HG03097 (cell line): ENCODE results near the gene C6orf89.
"Not testable (repeated sequence)": the region's sequence is repeated elsewhere in the genome, so short reads cannot be mapped to it uniquely, and the experiment has no call there.

Experiments
- ATAC-seq: cut with Tn5 transposase; IDR thresholded peaks from one replicate; pipeline ENCODE4 v1.9.1; 2021; ENCODE audit not compliant: unreplicated experiment, low FRiP score

The C6orf89 gene

DNA sequence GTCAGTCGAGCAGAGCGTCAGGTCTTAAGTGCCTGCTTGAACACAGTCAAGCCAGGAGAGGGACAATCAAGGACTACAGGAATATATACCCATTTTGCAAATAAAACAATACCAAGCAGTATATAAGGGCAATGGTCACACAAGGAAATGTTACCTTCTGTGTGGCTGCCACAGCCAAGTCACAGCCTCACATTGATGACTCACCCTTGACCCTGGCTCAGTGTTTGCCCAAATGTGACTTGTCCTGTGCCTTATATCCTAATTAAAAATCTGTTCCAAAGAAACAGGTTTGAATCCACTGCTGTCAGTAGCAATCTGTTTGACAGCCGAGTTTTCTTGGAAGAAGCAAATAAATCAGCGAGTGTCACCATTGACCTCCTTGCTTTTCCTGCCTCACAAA lies 34.3 kb downstream of the C6orf89 start:
- no peak for ATAC-seq

DNA sequence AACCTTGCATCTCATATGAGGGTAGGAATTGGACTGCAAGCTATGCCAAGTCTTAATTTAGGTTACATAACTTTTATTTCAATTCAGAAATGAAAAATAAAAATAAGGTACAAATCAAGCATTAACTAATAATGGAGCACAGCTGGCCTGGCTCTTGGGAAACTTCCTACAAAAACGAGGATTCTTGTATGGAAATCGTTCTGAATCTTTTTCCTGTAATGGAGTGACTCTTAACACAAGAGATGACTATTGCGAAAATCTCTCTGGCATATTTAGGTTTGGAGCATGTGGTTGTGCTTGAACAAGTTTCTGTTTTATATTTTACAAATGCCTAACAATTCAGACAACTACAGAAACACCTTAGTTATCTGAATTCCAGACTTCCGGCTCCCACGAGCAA lies 34.8 kb downstream of the C6orf89 start:
- ATAC-seq, result no peak

DNA sequence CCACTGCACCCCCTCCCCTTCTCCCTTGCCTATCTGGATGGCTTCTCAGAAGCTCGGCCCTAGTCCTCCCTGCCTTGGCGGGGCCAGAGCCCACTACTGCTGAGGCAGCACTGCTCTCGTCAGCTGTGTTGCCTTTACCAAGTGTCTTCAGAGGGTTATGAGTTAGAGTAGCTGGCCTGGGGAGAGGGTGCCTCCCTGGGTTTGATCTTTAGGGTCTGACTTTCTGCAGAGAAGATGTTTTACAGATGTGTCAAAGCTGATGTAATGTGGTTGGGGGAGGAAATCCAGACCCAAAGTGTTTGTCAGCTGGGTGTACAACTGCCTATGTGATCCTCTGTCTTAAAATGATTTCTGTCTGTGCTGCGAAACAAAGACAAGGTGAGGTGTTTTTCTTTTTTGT lies 38.4 kb downstream of the C6orf89 start:
- ATAC-seq, result no peak

DNA sequence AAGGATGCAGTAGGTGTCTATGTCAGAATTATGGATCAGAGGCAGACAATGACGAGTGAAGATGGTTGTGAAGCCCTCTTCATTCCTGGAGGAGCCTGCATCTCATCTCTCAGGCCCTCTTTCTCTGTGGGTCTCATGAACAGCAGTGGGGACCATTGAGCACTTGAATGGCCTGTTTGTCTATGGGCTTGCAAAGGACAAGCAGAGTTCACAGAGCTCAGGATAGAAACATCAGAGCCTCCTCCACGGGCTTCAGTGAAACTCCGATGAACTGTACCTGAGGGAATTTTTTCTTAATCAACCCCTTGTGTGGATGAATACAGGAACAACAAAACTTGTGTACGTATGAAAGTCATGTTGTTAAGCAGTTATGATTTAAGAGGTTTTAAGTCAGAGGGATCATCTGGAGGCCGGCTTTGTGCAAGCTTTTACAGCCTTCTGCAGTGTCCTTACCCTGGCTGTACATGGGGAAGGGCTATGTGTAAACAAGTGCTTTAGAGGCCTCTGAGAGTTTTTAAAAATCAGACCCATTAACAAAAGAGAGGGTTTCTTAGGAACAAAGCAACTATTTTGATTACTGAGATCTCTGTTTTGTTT lies 39.1 kb downstream of the C6orf89 start:
- ATAC-seq, result no peak

DNA sequence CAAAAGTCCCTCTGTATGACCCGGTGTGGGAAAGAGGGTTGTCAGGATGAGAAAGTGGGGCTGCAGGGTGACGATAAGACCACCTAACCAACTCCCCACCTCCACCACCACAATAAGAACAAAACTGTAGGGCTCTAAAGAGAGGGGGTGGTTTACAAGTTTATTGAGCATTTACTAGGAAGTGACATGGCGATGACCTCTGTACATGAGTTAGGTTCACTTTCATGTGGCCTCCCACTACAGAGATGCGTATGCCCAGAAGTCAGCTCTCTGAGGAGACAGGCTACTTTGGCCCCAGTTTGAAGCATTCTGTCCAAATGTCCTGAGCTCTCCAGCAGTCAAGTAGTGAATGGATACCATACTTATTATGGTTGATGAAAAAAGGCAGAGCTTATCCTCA lies 40.1 kb downstream of the C6orf89 start:
- ATAC-seq, result no peak

DNA sequence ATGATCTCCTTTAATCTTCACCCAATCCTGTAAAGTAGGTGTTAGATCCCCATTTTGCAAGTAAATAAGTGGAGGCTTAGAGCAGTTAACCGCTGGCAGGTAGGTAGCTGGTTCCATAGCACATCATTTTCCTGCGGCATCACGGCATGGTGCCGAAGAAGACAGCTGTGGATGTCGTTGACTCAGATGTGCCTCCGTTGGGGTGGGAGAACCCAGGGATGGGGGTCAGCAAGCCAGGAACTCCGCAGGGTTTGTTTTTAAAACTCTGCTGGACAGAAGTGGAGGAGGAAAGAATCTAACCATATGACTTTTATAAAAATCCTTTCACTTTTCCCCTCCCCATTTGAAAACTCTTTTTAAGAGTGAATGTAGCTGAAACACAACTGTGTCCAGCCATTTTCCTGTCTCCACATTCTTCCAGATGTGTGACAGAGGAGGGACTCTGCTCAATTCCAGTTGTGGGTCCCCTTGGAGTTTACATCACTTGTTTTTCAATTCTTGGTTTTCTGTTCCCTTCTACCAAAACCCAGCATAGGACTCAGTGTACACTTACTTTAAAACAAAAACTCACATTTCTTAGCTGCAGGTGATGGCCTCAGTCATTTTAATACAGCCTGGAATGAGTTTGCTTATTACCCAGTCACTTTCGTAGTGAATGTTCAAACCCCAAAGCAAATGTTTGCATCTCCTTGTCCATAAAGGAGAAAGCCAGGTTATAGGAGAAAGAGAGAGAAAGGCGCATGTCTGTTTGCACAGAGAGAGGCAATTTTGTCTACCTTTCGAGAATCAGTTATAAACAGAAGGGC lies 41.2 kb downstream of the C6orf89 start:
- no peak for ATAC-seq

GRCh38 chr6:36927691-36928546 lies 42.2 kb downstream of the C6orf89 start:
- ATAC-seq, result no peak

DNA sequence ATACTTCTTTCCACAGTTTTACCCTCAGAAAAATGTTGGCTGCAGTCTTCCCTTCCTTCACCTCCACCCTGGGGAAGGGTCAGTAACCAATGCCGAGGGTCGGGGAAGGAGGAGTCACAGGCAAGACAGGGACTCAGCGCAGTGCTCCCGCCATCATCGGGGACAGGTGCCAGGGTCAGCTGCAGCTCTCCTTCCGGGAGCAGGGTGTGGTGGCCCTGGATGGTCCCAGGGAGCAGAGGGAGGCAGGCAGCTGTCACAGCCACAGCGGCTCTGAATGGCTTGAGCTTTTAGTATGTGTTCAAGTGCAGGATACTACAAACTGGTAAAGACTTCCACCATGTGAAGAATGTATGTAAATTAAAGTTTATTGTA lies 42.8 kb downstream of the C6orf89 start:
- no peak for ATAC-seq

GRCh38 chr6:36929152-36929551 lies 43.4 kb downstream of the C6orf89 start:
- no peak for ATAC-seq

DNA sequence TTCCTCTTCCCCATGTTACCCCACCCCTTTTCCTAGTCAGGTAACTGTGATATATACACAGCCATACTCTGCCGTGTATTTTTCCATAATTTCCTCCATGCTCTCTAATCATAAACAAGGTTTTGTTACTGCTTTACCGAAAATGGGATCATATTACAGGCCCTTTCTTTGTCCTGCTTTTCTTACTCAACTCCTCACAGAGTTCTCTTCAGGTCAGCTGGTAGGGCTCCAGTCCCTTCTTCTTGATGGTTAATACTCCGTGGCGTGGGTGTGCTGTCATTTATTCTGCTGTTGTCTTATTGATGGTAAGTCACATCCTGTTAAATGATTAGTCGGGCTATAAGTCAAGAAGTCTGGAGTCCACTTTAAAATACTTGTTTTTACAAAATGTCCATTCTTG lies 43.9 kb downstream of the C6orf89 start:
- ATAC-seq, result no peak

DNA sequence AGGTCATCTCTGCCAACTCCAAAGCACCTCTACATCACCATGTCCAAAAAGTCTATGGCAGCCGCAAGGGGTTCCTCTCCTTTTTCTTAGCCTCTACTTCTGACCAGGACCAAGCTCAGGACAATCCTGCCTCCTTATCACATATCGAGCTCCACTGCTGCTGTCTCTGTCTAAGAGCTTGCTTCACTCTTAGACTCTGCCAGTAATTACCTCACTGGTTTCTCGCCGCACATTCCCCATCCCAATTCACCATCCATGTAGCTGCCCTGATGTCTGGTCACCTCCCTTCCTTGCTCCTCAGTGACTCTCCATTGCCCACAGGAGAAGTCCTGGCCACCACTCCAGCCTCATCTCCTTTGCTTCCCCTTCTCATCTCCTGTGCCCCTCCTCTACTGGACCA lies 44.7 kb downstream of the C6orf89 start:
- ATAC-seq, result no peak

DNA sequence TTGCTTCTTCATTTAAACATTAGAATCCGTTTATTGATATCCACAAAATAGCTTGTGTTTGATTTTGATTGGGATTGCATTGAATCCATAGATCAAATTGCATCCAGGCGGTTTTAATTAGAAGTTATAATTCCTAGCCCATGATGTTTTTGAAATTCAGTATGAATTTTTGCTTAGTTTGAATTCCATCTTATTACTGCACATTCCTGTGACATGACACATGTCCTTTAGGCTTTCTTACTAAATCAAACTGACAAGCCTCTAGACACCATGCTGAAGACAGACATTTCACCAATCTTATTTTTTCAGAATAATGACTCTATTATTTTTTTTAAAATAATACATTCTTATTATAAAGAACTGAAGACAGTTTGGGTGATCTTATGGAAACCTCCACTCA lies 47.4 kb downstream of the C6orf89 start:
- ATAC-seq, result no peak

- no peak for ATAC-seq
These were observed 47.8 kb downstream of the C6orf89 start for GRCh38 chr6:36933519-36933918.

GRCh38 chr6:36934901-36935300 lies 49.1 kb downstream of the C6orf89 start:
- ATAC-seq, result no peak

DNA sequence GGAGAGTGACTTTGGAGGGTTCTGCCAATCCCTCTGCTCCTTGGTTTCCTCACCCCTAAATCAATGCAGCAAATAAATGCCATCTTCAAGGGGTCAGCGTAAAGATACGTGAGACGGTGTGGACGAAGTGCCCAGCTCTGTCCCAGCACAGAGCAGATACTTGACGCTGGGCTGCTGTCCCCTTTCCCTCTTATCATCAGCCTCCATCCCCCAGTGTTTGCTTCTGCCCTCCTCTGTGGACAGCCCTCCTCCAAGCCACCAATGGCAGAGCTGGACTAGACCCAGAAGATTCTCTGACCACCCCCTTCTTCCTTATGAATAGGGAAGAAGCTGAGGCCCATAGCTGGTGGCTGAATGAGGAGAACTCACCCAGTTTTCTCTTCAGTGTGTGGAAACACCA lies 51.1 kb downstream of the C6orf89 start:
- ATAC-seq, result no peak

- ATAC-seq, result no peak
These were observed 52.1 kb downstream of the C6orf89 start for GRCh38 chr6:36937896-36938295.

GRCh38 chr6:36938536-36938935 lies 52.8 kb downstream of the C6orf89 start:
- no peak for ATAC-seq

- ATAC-seq, result not testable (repeated sequence)
These were observed 53.3 kb downstream of the C6orf89 start for GRCh38 chr6:36939005-36939404.

- no peak for ATAC-seq
These were observed 54.3 kb downstream of the C6orf89 start for GRCh38 chr6:36940027-36940426.

DNA sequence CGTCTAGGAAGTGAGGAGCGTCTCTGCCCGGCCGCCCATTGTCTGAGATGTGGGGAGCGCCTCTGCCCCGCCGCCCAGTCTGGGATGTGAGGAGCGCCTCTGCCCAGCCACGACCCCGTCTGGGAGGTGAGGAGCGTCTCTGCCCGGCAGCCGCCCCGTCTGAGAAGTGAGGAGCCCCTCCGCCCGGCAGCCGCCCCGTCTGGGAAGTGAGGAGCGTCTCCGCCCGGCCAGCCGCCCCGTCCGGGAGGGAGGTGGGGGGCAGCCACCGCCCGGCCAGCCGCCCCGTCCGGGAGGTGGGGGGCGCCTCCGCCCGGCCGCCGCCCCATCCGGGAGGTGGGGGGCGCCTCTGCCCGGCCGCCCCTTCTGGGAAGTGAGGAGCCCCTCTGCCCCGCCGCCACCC lies 55.8 kb downstream of the C6orf89 start:
- ATAC-seq, result not testable (repeated sequence)

DNA sequence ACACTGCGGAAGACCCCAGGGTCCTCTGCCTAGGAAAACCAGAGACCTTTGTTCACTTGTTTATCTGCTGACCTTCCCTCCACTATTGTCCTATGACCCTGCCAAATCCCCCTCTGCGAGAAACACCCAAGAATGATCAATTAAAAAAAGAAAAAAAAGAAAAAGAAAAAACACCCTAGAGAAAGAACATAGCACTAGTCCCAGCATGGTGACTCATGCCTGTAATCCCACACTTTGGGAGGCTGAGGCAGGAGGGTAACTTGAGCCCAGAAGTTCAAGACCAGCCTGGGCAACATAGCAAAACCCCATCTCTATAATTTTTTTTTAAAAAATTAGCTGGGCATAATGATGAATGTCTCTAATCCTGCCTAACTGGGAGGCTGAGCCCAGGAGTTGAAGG lies 56.6 kb downstream of the C6orf89 start:
- not testable (repeated sequence) for ATAC-seq

- no peak for ATAC-seq
These were observed 58.9 kb downstream of the C6orf89 start for GRCh38 chr6:36944650-36945049.
